Retinal pigment epithelial cell (primary cell): ENCODE data around the gene LRRTM4.

ENCODE experiments used
- DNase-seq: peaks from one replicate; pipeline ENCODE4 v3.0.0-alpha.2; 2010; ENCODE audit warnings: low read depth
- H3K4me3 ChIP-seq: 2 replicates; pipeline ENCODE4 v1.5.1; 2011; ENCODE audit warnings: mild to moderate bottlenecking, low read length, control low read depth, moderate library complexity
- TF ChIP-seq, protein P1 (sequence below): conservative IDR thresholded peaks from 2 replicates; pipeline ENCODE4 v1.5.1; 2011; ENCODE audit warnings: low read depth, low read length, control low read depth, inconsistent platforms

LRRTM4 gene

GRCh38 chr2:77522888-77523287 is 712 bp upstream of the LRRTM4 start:
- TF ChIP-seq, protein P1, sequence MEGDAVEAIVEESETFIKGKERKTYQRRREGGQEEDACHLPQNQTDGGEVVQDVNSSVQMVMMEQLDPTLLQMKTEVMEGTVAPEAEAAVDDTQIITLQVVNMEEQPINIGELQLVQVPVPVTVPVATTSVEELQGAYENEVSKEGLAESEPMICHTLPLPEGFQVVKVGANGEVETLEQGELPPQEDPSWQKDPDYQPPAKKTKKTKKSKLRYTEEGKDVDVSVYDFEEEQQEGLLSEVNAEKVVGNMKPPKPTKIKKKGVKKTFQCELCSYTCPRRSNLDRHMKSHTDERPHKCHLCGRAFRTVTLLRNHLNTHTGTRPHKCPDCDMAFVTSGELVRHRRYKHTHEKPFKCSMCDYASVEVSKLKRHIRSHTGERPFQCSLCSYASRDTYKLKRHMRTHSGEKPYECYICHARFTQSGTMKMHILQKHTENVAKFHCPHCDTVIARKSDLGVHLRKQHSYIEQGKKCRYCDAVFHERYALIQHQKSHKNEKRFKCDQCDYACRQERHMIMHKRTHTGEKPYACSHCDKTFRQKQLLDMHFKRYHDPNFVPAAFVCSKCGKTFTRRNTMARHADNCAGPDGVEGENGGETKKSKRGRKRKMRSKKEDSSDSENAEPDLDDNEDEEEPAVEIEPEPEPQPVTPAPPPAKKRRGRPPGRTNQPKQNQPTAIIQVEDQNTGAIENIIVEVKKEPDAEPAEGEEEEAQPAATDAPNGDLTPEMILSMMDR: no peak
- H3K4me3 ChIP-seq: no peak overlapping the region
- DNase-seq: no peak

DNA sequence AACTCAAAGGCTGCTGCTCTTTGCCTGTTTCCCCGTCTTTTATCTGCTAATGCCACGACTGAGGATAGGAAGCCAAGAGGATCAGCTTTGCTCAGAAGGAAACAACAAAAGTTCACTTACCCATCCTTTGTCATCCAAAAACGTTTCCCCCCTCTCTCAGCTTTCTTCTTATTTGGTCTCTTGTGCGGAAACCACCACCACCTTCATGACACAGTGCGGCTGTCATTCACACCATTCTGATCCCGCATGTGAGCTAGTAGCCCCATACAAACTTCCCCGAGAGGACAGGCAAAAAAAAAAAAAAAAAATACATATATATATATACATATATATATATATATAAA is 656 bp downstream of the LRRTM4 start:
- no peak for DNase-seq
- TF ChIP-seq, protein P1: no peak
- H3K4me3 ChIP-seq: no peak overlapping the region

DNA sequence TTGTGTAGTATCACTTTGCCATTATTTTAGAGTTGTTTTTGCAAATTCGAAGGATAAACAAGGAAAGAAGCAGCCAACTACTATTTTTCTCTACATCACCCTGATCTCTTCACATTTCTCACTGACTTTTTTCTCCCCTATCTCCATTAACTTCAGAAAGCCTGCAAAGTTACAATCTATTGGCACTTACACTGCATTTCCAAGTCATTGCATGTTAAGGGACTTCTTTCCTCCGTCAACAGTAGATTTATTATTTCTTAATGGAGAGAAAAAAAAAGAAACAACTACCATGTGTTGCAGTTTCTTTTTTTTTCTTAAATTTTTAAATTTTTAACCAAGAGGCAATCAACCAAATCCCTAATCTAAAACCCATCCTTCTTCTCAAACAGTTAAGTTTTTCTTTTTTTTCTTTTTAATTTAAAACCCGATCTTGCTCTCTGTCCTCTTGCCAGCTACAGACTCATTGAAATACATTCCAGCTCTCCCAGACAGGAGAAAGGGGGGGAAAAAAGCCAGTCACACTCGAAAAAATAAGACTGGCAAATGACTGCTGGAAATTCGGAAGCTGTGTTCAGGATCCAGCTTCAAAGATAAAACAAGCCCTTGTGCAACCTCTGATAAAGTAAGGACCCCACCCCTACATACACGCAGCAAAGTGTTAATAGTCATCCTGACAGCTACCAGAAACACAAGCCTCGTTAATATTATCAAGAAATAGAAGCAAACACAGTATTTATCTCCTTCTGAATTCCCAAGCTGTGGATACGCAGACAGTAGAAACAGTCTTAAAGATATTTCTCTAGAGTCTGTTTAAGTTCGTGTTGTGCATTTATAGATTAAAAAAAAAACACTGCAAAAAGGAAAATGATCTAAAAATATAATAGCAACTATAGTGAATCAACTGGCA is 1.3 kb downstream of the LRRTM4 start:
- no peak overlapping the region for H3K4me3 ChIP-seq
- TF ChIP-seq, protein P1: no peak
- no peak for DNase-seq

DNA sequence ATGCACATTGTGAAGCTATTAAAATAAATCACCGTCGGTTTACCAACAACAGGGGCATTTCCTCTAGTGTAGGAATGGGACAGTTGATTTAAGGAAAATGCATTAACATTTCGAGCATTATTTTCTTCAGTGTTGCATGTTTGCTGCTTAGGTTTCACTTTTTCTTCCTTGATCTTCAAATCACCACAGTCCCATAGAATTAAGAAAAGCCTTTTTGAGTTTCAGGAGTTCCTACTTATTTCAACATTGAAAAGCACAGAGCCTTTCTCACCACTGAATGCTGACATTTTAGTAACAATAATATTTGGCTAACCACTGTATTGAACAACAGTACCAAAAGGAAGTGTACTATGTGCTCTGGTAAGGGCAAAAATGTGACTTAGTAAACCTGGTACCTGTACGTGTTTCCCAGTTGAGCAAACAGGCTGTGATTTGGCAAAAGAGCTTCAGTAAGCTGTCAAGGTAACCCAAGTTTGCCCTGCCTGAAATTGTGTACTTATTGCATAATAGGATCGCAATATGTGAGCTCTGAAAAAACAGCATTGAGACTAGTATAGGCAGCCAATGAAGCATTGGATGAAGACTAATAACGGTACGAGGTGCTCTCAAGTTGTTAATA is 2.2 kb downstream of the LRRTM4 start:
- TF ChIP-seq, protein P1: no peak
- H3K4me3 ChIP-seq: no peak overlapping the region
- no peak for DNase-seq

DNA sequence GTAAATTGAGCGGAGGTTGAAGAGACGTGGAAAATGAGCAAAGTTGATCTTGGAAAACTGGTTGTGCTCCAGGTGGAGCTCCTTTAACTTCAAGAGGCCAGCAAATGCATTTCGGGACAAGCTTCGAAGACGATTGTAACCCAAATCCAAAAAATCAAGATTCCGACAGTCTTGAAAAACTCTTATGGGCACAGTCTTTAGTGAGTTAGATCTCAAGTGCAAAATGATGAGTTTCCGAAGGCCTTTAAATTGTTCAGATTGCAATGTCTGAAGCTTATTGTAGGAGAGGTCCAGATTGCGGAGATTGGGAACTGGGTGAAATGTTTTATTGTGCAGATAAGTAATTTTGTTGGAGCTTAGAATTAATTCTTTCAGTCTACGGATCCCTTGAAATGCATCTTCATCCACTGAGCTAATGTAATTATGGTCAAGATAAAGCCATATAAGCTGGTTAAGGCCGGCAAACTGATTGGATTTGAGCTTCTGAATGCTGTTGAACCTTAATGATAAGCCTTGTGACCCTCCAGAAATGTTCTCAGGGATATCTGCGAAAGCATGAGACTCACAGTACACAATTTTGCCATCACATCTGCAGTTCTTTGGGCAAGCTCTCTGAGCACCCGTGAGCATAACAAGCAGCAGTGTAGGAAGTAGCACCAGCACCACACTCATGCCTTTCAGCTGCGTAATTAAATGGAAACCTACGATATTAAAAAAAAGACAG is 2.9 kb downstream of the LRRTM4 start:
- no peak for DNase-seq
- TF ChIP-seq, protein P1: no peak
- no peak overlapping the region for H3K4me3 ChIP-seq

DNA sequence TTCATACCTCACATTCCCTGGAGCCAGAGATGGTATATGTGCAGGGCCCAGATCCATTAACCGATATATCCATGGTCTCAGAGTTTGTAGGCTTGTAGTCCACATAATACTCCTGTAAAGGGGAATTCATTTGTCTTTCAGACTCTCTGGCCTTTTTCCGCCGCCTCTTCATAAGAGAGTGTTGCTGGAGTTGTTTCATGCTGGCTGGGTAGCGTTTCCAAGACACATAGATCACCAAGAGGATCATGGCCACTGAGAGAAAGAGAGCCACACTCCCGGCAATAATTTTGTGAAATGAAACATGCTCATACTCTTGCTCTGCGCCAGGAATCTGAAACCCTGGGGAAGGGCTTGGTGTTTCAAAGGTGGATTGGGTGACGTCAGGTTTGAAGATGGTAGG is 3.9 kb downstream of the LRRTM4 start:
- DNase-seq: no peak
- TF ChIP-seq, protein P1: no peak
- H3K4me3 ChIP-seq: no peak overlapping the region
